ENCODE results near the gene DCLRE1B.

The DCLRE1B gene

GRCh38 chr1:113886417-113887401 is 18.4 kb upstream of the DCLRE1B start:
- DNase-seq: no peak

- no peak for DNase-seq
Observed at GRCh38 chr1:113887402-113888175, 17.5 kb upstream of the DCLRE1B start, which contains the start of gene BCL2L15. BCL2L15 (minus strand) TSS chr1:113887581; CDS start chr1:113887375, 206 bp downstream.

GRCh38 chr1:113890816-113891215 is 14.3 kb upstream of the DCLRE1B start:
- no peak for DNase-seq

- DNase-seq: no peak
Observed at GRCh38 chr1:113891631-113892220, 13.4 kb upstream of the DCLRE1B start.

GRCh38 chr1:113893267-113893666 is 11.9 kb upstream of the DCLRE1B start:
- no peak for DNase-seq

- DNase-seq: peak in 13 of 58 donors; percentile 3 to 40 (median 11)
Observed at GRCh38 chr1:113895098-113895497, 10.0 kb upstream of the DCLRE1B start.

- no peak for DNase-seq
Observed at GRCh38 chr1:113895961-113896360, 9.2 kb upstream of the DCLRE1B start.

GRCh38 chr1:113898241-113898814 is 6.8 kb upstream of the DCLRE1B start:
- DNase-seq: no peak

GRCh38 chr1:113899111-113899510 is 6.0 kb upstream of the DCLRE1B start:
- no peak for DNase-seq

- DNase-seq: no peak
Observed at GRCh38 chr1:113901191-113901590, 3.9 kb upstream of the DCLRE1B start.

- peak in 3 of 58 donors; percentile 25 to 32 (median 27) for DNase-seq
Observed at GRCh38 chr1:113903501-113904292, 1.4 kb upstream of the DCLRE1B start.

GRCh38 chr1:113904293-113904673 is 843 bp upstream of the DCLRE1B start:
- peak in 9 of 58 donors; percentile 40 to 71 (median 61) for DNase-seq

- DNase-seq: peak in 8 of 58 donors; percentile 18 to 71 (median 46)
Observed at GRCh38 chr1:113905435-113905861, 322 bp downstream of the DCLRE1B start.

GRCh38 chr1:113912594-113913311 is 7.6 kb downstream of the DCLRE1B start:
- peak in 14 of 58 donors; percentile 1 to 28 (median 10) for DNase-seq

- DNase-seq: no peak
Observed at GRCh38 chr1:113913312-113913668, 8.2 kb downstream of the DCLRE1B start.

GRCh38 chr1:113913887-113914664 is 8.9 kb downstream of the DCLRE1B start:
- DNase-seq: no peak

GRCh38 chr1:113916974-113917373 is 11.8 kb downstream of the DCLRE1B start:
- no peak for DNase-seq

- no peak for DNase-seq
Observed at GRCh38 chr1:113917400-113918082, 12.4 kb downstream of the DCLRE1B start.

Data from anterior cingulate cortex (tissue), 58 donors.